T-helper 2 cell treated with Interferon-gamma antibody and Interleukin-4, amounts not matched to agents 100 ng/mL and 5 ng/mL, for 36 hours (primary cell): ENCODE results near the gene ATP6V0E2. TPM values are rescaled to one million over a fixed set of nuclear protein-coding genes. Genes with fewer than 3 reads are reported as not detected.
"Not testable (repeated sequence)": the region's sequence is repeated elsewhere in the genome, so short reads cannot be mapped to it uniquely, and the experiment has no call there.

ENCODE experiments used
- intact Hi-C: fragments of 100-400 bp; cut with micrococcal nuclease; formaldehyde crosslinking; loops from one replicate; pipeline ENCODE4 v1.15.1; 2023
- total RNA-seq: library from RNA; stranded (reverse); gene quantifications from 2 replicates; pipeline ENCODE4 v1.2.3, GENCODE V29; 2022

Gene ATP6V0E2
- total RNA-seq, 1 donor from 2014 or later = 61.9 TPM

GRCh38 chr7:149877890-149878522, 4.2 kb downstream of the ATP6V0E2 start:
- intact Hi-C loops = no loop called here

- intact Hi-C loops = no loop called here
These were observed 4.8 kb downstream of the ATP6V0E2 start for GRCh38 chr7:149878523-149878921.

- intact Hi-C loops = no loop called here
These were observed 5.5 kb downstream of the ATP6V0E2 start for GRCh38 chr7:149879271-149879743.

- intact Hi-C loops = loop anchor here (5.0 kb wide), 2 partner anchors 167 to 397 kb away; no protein-coding TSS in a partner anchor
These were observed 6.2 kb downstream of the ATP6V0E2 start for GRCh38 chr7:149879766-149880637.

GRCh38 chr7:149880638-149881311, 7.0 kb downstream of the ATP6V0E2 start:
- intact Hi-C loops = loop anchor here (5.0 kb wide), 2 partner anchors 167 to 397 kb away; no protein-coding TSS in a partner anchor

- intact Hi-C loops = loop anchor here (5.0 kb wide), 2 partner anchors 166 to 396 kb away; no protein-coding TSS in a partner anchor
These were observed 7.8 kb downstream of the ATP6V0E2 start for GRCh38 chr7:149881328-149882247.

- intact Hi-C loops = loop anchor here (5.0 kb wide), 2 partner anchors 165 to 395 kb away; no protein-coding TSS in a partner anchor
These were observed 8.7 kb downstream of the ATP6V0E2 start for GRCh38 chr7:149882248-149883047.

GRCh38 chr7:149883048-149883438, 9.3 kb downstream of the ATP6V0E2 start:
- intact Hi-C loops = loop anchor here (5.0 kb wide), 2 partner anchors 164 to 394 kb away; no protein-coding TSS in a partner anchor

GRCh38 chr7:149883452-149883861, 9.7 kb downstream of the ATP6V0E2 start:
- intact Hi-C loops = loop anchor here (5.0 kb wide), 2 partner anchors 164 to 394 kb away; no protein-coding TSS in a partner anchor

- intact Hi-C loops = loop anchor here (5.0 kb wide), 2 partner anchors 163 to 393 kb away; no protein-coding TSS in a partner anchor
These were observed 10.2 kb downstream of the ATP6V0E2 start for GRCh38 chr7:149884016-149884415.

GRCh38 chr7:149884541-149884940, 10.8 kb downstream of the ATP6V0E2 start:
- intact Hi-C loops = loop anchor here (5.0 kb wide), 2 partner anchors 163 to 393 kb away; no protein-coding TSS in a partner anchor

- intact Hi-C loops = no loop called here
These were observed 11.6 kb downstream of the ATP6V0E2 start for GRCh38 chr7:149885191-149886017.

- intact Hi-C loops = no loop called here
These were observed 12.2 kb downstream of the ATP6V0E2 start for GRCh38 chr7:149886018-149886415.

- intact Hi-C loops = no loop called here
These were observed 13.5 kb downstream of the ATP6V0E2 start for GRCh38 chr7:149887311-149887710.

- intact Hi-C loops = not testable (repeated sequence)
These were observed 16.9 kb downstream of the ATP6V0E2 start for GRCh38 chr7:149890715-149891114.

GRCh38 chr7:149894957-149895356, 21.2 kb downstream of the ATP6V0E2 start:
- intact Hi-C loops = not testable (repeated sequence)

- intact Hi-C loops = not testable (repeated sequence)
These were observed 34.1 kb downstream of the ATP6V0E2 start for GRCh38 chr7:149907776-149908376.

- intact Hi-C loops = not testable (repeated sequence)
These were observed 36.5 kb downstream of the ATP6V0E2 start for GRCh38 chr7:149910219-149910618.
